Measurements from ENCODE around the gene HSPA1A. TPM values are rescaled to one million over a fixed set of nuclear protein-coding genes. Genes with fewer than 3 reads are reported as not detected.
A peak's percentile ranks its signal among the peaks of the same experiment; 100 is the strongest.
"Not testable (repeated sequence)": the region's sequence is repeated elsewhere in the genome, so short reads cannot be mapped to it uniquely, and the experiment has no call there.

The HSPA1A gene
- total RNA-seq, 2 experiments from 2014 or later: 0.22 to 2.2 TPM

DNA sequence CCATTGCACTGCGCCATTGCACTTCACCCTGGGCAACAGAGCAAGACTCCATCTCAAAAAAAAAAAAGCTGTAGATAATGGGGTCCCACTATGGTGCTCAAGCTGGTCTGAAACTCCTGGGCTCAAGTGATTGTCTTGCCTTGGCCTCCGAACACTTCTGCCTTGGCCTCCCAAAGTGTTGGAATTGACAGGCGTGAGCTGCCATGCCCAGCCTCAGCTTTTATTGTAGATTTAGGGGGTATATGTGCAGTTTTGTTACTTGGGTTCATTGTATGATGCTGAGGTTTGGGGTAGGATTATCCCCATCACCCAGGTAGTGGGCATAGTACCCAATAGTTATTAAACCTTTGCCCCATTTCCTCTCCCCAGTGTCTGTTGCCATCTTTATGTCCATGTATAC is 23.6 kb downstream of the HSPA1A start:
- ChIA-PET POLR2A (interaction anchor here (0.7 to 1.6 kb wide), 5 partner anchors 9 to 100 kb away, joined by 3 to 7 read pairs (median 3); partner anchors contain the start of genes HSPA1B and NEU1), CTCF (ENCODE audit: unreplicated experiment) (interaction anchor here (0.6 kb wide), 1 partner anchor 1181 kb away, joined by 3 read pairs; no protein-coding TSS in a partner anchor)
- Histone ChIP-seq H3K79me2 (ENCODE audit: insufficient read depth, low read depth, low read length) (peaks cover 55% of the 10 kb centered on the region), H3K36me3 (ENCODE audit: insufficient read depth, low read length) (peaks cover 73% of the 10 kb centered on the region), H2AFZ (ENCODE audit: low read length) (no peak overlapping the region), H3K27ac (ENCODE audit: low read depth, low read length, poor library complexity, severe bottlenecking) (no peak overlapping the region), H3K9me3 (ENCODE audit: low read length) (no peaks in the 10 kb centered on the region), H3K9me2 (ENCODE audit: insufficient read depth, low read length) (no peaks in the 10 kb centered on the region), H3K4me1 (ENCODE audit: insufficient read depth, low read length, poor library complexity, severe bottlenecking) (peaks cover 32% of the 10 kb centered on the region), H4K20me1 (ENCODE audit: insufficient read depth, low read length) (peaks cover 39% of the 10 kb centered on the region), H3K4me3 (ENCODE audit: low read depth, low read length, poor library complexity, severe bottlenecking) (peak overlapping the region; percentile 99), H3K4me2 (ENCODE audit: low read length) (peak overlapping the region; percentile 96)
- intact Hi-C loops (cut with micrococcal nuclease; ENCODE audit: unreplicated experiment): loop anchor here (10.0 kb wide), 1 partner anchor 344 kb away; the partner anchor contains the start of gene MICB
- no TSS peak for BruUV-seq (replicated peaks)
- DNase-seq (ENCODE audit: low spot score): no peak
- TF ChIP-seq, protein P1, sequence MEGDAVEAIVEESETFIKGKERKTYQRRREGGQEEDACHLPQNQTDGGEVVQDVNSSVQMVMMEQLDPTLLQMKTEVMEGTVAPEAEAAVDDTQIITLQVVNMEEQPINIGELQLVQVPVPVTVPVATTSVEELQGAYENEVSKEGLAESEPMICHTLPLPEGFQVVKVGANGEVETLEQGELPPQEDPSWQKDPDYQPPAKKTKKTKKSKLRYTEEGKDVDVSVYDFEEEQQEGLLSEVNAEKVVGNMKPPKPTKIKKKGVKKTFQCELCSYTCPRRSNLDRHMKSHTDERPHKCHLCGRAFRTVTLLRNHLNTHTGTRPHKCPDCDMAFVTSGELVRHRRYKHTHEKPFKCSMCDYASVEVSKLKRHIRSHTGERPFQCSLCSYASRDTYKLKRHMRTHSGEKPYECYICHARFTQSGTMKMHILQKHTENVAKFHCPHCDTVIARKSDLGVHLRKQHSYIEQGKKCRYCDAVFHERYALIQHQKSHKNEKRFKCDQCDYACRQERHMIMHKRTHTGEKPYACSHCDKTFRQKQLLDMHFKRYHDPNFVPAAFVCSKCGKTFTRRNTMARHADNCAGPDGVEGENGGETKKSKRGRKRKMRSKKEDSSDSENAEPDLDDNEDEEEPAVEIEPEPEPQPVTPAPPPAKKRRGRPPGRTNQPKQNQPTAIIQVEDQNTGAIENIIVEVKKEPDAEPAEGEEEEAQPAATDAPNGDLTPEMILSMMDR (conservative IDR thresholded peaks at IDR 0.05; ENCODE audit: low read length): no peak
- no peak for TF ChIP-seq EZH2phosphoT487 (IDR thresholded peaks at IDR 0.05; ENCODE audit: borderline replicate concordance, low read depth, low read length)

DNA sequence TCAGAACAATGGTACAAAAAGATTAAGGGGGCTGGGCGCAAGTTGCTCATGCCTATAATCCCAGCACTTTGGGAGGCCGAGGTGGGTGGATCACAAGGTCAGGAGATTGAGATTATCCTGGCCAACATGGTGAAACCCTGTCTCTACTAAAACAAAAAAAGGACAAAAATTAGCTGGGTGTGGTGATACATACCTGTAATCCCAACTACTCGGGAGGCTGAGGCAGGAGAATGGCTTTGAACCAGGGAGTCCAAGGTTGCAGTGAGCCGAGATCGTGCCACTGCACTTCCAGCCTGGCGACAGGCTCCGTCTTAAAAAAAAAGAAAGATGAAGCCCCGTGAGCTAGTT is 24.4 kb downstream of the HSPA1A start:
- H4K20me1 ChIP-seq (ENCODE audit: insufficient read depth, low read length): peaks cover 39% of the 10 kb centered on the region
- H2AFZ ChIP-seq (ENCODE audit: low read length); CTCF ChIA-PET (ENCODE audit: unreplicated experiment); H3K9me2 ChIP-seq (ENCODE audit: insufficient read depth, low read length); H3K27ac ChIP-seq (ENCODE audit: low read depth, low read length, poor library complexity, severe bottlenecking); H3K4me3 ChIP-seq (ENCODE audit: low read depth, low read length, poor library complexity, severe bottlenecking); BruUV-seq (replicated peaks); DNase-seq (ENCODE audit: low spot score); H3K9me3 ChIP-seq (ENCODE audit: low read length): not testable (repeated sequence)
- POLR2A ChIA-PET: interaction anchor here (1.0 kb wide), 1 partner anchor 19 kb away, joined by 3 read pairs; no protein-coding TSS in a partner anchor
- H3K4me1 ChIP-seq (ENCODE audit: insufficient read depth, low read length, poor library complexity, severe bottlenecking): peaks cover 28% of the 10 kb centered on the region
- H3K79me2 ChIP-seq (ENCODE audit: insufficient read depth, low read depth, low read length): peaks cover 47% of the 10 kb centered on the region
- peaks cover 73% of the 10 kb centered on the region for H3K36me3 ChIP-seq (ENCODE audit: insufficient read depth, low read length)
- H3K4me2 ChIP-seq (ENCODE audit: low read length): 0 out of 2 replicates have a peak overlapping the region, but pooled peaks have one; percentile 96
- intact Hi-C loops (cut with micrococcal nuclease; ENCODE audit: unreplicated experiment): loop anchor here (10.0 kb wide), 1 partner anchor 345 kb away; the partner anchor contains the start of gene MICB

DNA sequence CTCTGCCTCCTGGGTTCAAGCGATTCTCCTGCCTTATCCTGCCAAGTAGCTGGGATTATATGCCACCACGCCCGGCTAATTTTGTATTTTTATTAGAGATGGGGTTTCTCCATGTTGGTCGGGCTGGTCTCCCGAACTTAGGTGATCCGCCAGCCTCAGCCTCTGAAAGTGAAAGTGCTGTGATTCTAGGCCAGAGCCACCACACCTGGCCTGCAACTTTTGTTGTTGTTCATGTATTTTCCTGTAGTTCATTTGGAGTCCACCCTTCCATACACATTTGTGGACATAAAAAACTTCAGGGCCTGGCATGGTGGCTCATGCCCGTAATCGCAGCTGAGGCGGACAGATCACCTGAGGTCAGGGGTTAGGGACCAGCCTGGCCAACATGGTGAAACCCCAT is 26.7 kb downstream of the HSPA1A start:
- H2AFZ ChIP-seq (ENCODE audit: low read length): no peak overlapping the region
- ChIA-PET CTCF (ENCODE audit: unreplicated experiment) (no interaction called here), POLR2A (interaction anchor here (0.7 kb wide), 1 partner anchor 11 kb away, joined by 3 read pairs; no protein-coding TSS in a partner anchor)
- no peak overlapping the region for H3K4me3 ChIP-seq (ENCODE audit: low read depth, low read length, poor library complexity, severe bottlenecking)
- H3K36me3 ChIP-seq (ENCODE audit: insufficient read depth, low read length): peaks cover 50% of the 10 kb centered on the region
- H3K4me1 ChIP-seq (ENCODE audit: insufficient read depth, low read length, poor library complexity, severe bottlenecking): peaks cover 25% of the 10 kb centered on the region
- H3K9me2 ChIP-seq (ENCODE audit: insufficient read depth, low read length): no peaks in the 10 kb centered on the region
- intact Hi-C loops (cut with micrococcal nuclease; ENCODE audit: unreplicated experiment): no loop called here
- H3K9me3 ChIP-seq (ENCODE audit: low read length): no peaks in the 10 kb centered on the region
- H4K20me1 ChIP-seq (ENCODE audit: insufficient read depth, low read length): peaks cover 26% of the 10 kb centered on the region
- TF ChIP-seq EZH2phosphoT487 (IDR thresholded peaks at IDR 0.05; ENCODE audit: borderline replicate concordance, low read depth, low read length): no peak
- TF ChIP-seq, protein P1 (conservative IDR thresholded peaks at IDR 0.05; ENCODE audit: low read length): no peak
- DNase-seq (ENCODE audit: low spot score): peak; percentile 44
- no peak overlapping the region for H3K4me2 ChIP-seq (ENCODE audit: low read length)
- peaks cover 24% of the 10 kb centered on the region for H3K79me2 ChIP-seq (ENCODE audit: insufficient read depth, low read depth, low read length)
- no peak overlapping the region for H3K27ac ChIP-seq (ENCODE audit: low read depth, low read length, poor library complexity, severe bottlenecking)
- BruUV-seq (replicated peaks): no TSS peak

Data from OCI-LY7 (cell line).